Body of pancreas (tissue), 4 donors: Measurements from ENCODE around the gene CCBE1. TPM values are rescaled to one million over a fixed set of nuclear protein-coding genes. Genes with fewer than 3 reads are reported as not detected.

Experiments used
- ATAC-seq: fragments of 150-250 bp; one replicate; pipeline ENCODE4 v1.9.1; 2016
- DNase-seq, 4 donors: peaks; one replicate each; pipeline ENCODE4 v3.0.0-alpha.2; 2019
- H3K27ac ChIP-seq, 4 donors: fragments of 200-600 bp; sonication (generic); 1 replicate in 3 of 4; 2 replicates in 1 of 4; pipeline versions ENCODE4 v1.5.1 to v1.6.1; 2016 to 2019; ENCODE audit warnings: mild to moderate bottlenecking in 1 of 4, mixed read lengths in 1 of 4, moderate library complexity in 1 of 4
- H3K27me3 ChIP-seq, 2 donors: fragments of 200-600 bp; sonication (generic); one replicate each; pipeline ENCODE4 v1.6.0; 2016; ENCODE audit warnings: mild to moderate bottlenecking in 1 of 2
- H3K36me3 ChIP-seq, 2 donors: fragments of 200-600 bp; sonication (generic); replicated peaks in 1 of 2; 2 replicates each; pipeline ENCODE4 v1.5.1; 2016; ENCODE audit warnings: low read depth in 2 of 2; ENCODE audit not compliant: insufficient read depth in 1 of 2
- H3K4me1 ChIP-seq: fragments of 200-600 bp; sonication (generic); one replicate; pipeline ENCODE4 v1.6.0; 2016
- H3K4me3 ChIP-seq, 2 donors: fragments of 200-600 bp; sonication (generic); 1 replicate in 1 of 2; 2 replicates in 1 of 2; pipeline ENCODE4 v1.5.1; 2016 to 2019
- H3K9me3 ChIP-seq, 3 donors: fragments of 200-600 bp; sonication (generic); 1 replicate in 2 of 3; 2 replicates in 1 of 3; pipeline ENCODE4 v1.5.1; 2016
- CTCF ChIP-seq, 7 experiments: fragments of 450-650 bp in 4 of 7; fragments of 200-600 bp in 3 of 7; sonication (generic) in 3 of 7; IDR thresholded peaks; one replicate each; pipeline ENCODE4 v1.5.1; 2016 to 2019; ENCODE audit warnings: antibody characterized with exemption in 7 of 7
- POLR2A ChIP-seq, 3 donors: fragments of 450-650 bp; IDR thresholded peaks; one replicate each; pipeline ENCODE4 v1.6.1; 2016; ENCODE audit warnings: antibody characterized with exemption in 3 of 3, mild to moderate bottlenecking in 2 of 3
- WGBS, 2 donors: methylation state at CpG; one replicate each; pipeline ENCODE4 v1.1.5; 2017; 5-methylcytosine and 5-hydroxymethylcytosine counted together
- intact Hi-C: fragments of 100-400 bp; cut with DNase I; formaldehyde crosslinking; loops from one replicate; pipeline ENCODE4 v1.15.1; 2023
- total RNA-seq, 2 donors: library from RNA; depleted of rRNA; stranded (reverse); fragments of >200 nt; gene quantifications; one replicate each; pipeline ENCODE4 v1.1.0, GENCODE V29; 2016

CCBE1 gene
- total RNA-seq, 2 donors from 2014 or later = 0.99 to 4.4 TPM

DNA sequence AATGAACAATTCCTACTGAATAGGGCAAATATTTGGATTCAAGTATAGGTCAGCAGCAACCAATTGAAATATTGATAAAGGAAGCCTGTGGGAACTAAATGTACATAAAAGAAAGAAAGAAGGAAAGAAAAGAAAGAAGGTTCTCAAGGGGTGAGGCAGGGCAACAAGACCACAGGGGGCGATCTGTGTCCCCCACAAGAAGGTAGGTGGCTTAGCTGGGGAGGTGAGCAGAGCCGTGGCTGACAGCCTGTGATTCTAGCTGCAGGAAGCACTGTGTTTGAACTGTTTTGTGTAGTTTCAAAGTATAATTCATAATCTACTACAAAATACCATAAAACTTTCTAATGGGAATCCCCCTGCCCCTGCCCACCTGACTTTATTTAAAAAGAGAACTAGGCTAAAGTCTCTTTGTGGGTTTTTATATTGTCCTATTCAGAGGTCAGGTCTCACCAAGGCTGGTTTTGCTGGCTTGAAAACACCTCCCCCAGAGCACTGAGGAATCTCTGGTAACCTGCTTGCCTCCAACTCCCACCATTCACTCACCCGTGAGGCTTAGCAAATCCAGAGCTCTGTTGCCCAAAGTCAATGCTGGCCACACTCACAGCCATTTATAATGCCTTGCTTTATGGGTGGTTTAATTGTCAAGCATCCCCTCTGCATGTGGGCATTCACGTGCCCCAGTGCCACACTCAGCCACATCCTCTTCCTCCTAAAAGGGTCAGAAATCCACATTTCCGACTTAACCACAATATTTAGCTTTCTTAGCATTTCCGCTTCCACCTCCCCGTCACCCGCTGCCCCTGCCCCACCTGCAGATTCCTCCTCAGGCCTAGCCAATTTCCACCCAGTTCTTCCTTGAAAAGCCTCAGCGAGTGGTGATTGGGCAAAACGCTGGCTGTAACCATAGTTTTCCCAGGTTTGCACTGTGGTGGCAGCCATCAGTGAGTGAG is 301.7 kb downstream of the CCBE1 start:
- Histone ChIP-seq H3K4me1 (peaks cover 6% of the 10 kb centered on the region), H3K36me3 (no peaks in the 10 kb centered on the region), H3K9me3 (no peaks in the 10 kb centered on the region), H3K27me3 (no peaks in the 10 kb centered on the region), H3K4me3 (no peak overlapping the region), H3K27ac (no peak overlapping the region)
- intact Hi-C loops = no loop called here
- WGBS, 2 donors = 78 to 80% methylated on average over 10 of the region's 10 CpGs
- DNase-seq = no peak
- TF ChIP-seq CTCF (IDR thresholded peaks at IDR 0.05) (no peak), POLR2A (IDR thresholded peaks at IDR 0.05) (no peak)
- ATAC-seq = no peak

DNA sequence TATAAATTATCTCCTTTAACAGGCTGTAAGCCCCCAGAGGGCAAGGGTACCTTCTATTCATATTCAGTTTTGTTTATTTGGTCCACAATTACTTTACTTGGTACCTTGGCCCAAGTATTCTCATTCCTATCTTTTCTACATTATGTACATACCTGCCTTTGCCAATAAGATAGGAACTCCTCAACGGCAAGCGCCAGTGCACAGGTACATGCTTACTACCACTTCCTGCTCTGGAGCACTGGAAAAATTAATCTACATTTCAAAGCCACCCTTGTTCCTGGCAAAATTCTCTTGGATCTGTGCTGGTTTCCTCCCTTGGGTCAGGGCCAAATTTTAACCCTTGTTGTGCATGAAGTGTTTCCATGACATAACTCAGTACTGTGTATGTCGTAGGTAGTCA is 303.8 kb downstream of the CCBE1 start:
- Histone ChIP-seq H3K4me1 (peaks cover 6% of the 10 kb centered on the region), H3K36me3 (no peaks in the 10 kb centered on the region), H3K27ac (no peak overlapping the region), H3K9me3 (no peaks in the 10 kb centered on the region), H3K27me3 (no peaks in the 10 kb centered on the region), H3K4me3 (no peak overlapping the region)
- no peak for ATAC-seq
- DNase-seq = peak in 2 of 4 donors; percentile 38 to 51
- TF ChIP-seq CTCF (IDR thresholded peaks at IDR 0.05) = no peak
- no peak for TF ChIP-seq POLR2A (IDR thresholded peaks at IDR 0.05)
- intact Hi-C loops = no loop called here
- 22 to 31% methylated on average over 3 of the region's 3 CpGs for WGBS, 2 donors

DNA sequence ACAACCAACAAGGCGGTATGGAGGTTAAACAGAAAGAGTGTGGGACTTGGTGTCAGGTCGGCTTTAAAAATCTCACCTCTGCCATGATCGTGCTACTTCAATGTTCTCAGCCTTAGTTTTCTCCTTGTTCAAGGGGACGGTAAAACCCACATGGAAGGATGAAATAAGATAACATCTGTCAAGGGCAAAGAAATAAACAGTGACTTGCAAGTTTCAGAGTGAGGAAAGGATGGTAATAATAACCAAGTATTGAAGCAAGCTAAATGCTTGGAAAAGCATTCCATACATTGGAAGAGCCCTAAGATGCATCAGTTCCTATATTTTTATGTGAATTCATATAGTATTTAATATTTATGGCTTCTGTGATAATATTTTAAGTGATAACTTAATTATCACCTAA is 308.4 kb downstream of the CCBE1 start:
- WGBS, 2 donors = 65 to 70% methylated on average over 4 of the region's 4 CpGs
- no peak for ATAC-seq
- Histone ChIP-seq H3K27ac (no peak overlapping the region), H3K4me1 (peaks cover 6% of the 10 kb centered on the region), H3K27me3 (no peaks in the 10 kb centered on the region), H3K36me3 (no peaks in the 10 kb centered on the region), H3K4me3 (no peak overlapping the region), H3K9me3 (no peaks in the 10 kb centered on the region)
- DNase-seq = no peak
- intact Hi-C loops = no loop called here
- TF ChIP-seq POLR2A (IDR thresholded peaks at IDR 0.05) (no peak), CTCF (IDR thresholded peaks at IDR 0.05) (no peak)

DNA sequence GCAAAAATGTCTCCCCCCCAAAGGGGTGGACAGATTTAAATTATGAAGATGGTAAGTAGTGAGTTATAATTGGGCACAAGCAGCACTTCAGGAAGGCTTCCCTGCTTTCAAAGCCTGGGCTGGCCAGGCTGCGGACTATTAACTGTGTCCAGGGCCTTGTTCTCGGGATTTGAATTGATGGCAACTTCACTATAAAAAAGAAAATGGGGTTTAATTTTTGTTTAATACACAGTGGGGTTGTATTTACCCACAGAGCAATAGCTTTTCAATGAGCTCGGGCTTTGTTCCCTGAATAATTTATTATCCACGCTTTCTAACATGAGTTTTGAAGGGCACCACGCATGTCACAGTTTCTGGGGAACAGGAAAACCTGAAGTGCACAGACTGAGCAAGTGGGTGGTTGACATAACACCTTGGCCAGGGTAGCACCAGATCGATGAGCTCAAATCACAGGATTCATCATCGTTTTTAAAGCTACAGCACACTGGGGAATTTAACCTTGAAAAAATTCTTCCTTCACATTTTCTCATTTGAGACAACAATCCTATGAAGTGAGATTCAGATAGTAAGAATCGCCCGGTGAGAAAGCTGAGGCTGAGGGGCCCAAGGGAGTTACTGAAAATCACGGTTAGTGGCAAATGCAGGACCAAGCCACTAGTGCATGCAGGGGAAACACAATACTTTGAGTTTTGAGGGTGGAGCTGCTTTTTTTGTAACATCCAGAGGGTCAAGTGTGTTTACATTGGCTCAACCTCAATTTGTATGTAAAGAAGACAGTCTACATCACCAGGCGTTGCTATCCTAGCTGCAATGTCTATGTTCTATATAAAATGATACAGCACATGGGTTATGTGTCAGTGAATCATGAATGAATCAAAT is 309.3 kb downstream of the CCBE1 start:
- no peak for DNase-seq
- H3K4me1 ChIP-seq = no peaks in the 10 kb centered on the region
- TF ChIP-seq CTCF (IDR thresholded peaks at IDR 0.05) = no peak
- TF ChIP-seq POLR2A (IDR thresholded peaks at IDR 0.05) = no peak
- H3K4me3 ChIP-seq = no peak overlapping the region
- H3K36me3 ChIP-seq = no peaks in the 10 kb centered on the region
- intact Hi-C loops = no loop called here
- no peaks in the 10 kb centered on the region for H3K9me3 ChIP-seq
- H3K27ac ChIP-seq = no peak overlapping the region
- WGBS, 2 donors = 69 to 73% methylated on average over 11 of the region's 11 CpGs
- H3K27me3 ChIP-seq = no peaks in the 10 kb centered on the region
- no peak for ATAC-seq
